ENCODE results near the gene FGD2.

- no peak for TF ChIP-seq PATZ1 (CRISPR knock-in tag; IDR thresholded peaks at IDR 0.05; ENCODE audit: borderline replicate concordance)
- no peak for TF ChIP-seq ZFP30 (CRISPR knock-in tag; IDR thresholded peaks at IDR 0.05)
- no peak for TF ChIP-seq CSDC2 (CRISPR knock-in tag; IDR thresholded peaks at IDR 0.05)
- no peak for TF ChIP-seq ZFP3 (CRISPR knock-in tag; IDR thresholded peaks at IDR 0.05)
- TF ChIP-seq PPARA (CRISPR knock-in tag; IDR thresholded peaks at IDR 0.05; ENCODE audit: borderline replicate concordance) = no peak
- no peak for TF ChIP-seq TSHZ2 (CRISPR knock-in tag; IDR thresholded peaks at IDR 0.05)
- no peak for TF ChIP-seq TOX (CRISPR knock-in tag; IDR thresholded peaks at IDR 0.05; ENCODE audit: borderline replicate concordance)
- TF ChIP-seq ZC3H10 (CRISPR knock-in tag; IDR thresholded peaks at IDR 0.05) = no peak
- no peak for TF ChIP-seq BACH2 (CRISPR knock-in tag; IDR thresholded peaks at IDR 0.05; ENCODE audit: borderline replicate concordance)
- no peak for TF ChIP-seq CREB5 (CRISPR knock-in tag; IDR thresholded peaks at IDR 0.05; ENCODE audit: low read depth)
- no peak for TF ChIP-seq ARNTL (CRISPR knock-in tag; IDR thresholded peaks at IDR 0.05; ENCODE audit: borderline replicate concordance, low read depth)
These were observed 3.3 kb downstream of the FGD2 start for GRCh38 chr6:37008484-37009465.
